Measurements from ENCODE around the gene ONECUT1. TPM values are rescaled to one million over a fixed set of nuclear protein-coding genes. Genes with fewer than 3 reads are reported as not detected.

ONECUT1 gene
- total RNA-seq, 1 experiment from 2014 or later, result not detected

DNA sequence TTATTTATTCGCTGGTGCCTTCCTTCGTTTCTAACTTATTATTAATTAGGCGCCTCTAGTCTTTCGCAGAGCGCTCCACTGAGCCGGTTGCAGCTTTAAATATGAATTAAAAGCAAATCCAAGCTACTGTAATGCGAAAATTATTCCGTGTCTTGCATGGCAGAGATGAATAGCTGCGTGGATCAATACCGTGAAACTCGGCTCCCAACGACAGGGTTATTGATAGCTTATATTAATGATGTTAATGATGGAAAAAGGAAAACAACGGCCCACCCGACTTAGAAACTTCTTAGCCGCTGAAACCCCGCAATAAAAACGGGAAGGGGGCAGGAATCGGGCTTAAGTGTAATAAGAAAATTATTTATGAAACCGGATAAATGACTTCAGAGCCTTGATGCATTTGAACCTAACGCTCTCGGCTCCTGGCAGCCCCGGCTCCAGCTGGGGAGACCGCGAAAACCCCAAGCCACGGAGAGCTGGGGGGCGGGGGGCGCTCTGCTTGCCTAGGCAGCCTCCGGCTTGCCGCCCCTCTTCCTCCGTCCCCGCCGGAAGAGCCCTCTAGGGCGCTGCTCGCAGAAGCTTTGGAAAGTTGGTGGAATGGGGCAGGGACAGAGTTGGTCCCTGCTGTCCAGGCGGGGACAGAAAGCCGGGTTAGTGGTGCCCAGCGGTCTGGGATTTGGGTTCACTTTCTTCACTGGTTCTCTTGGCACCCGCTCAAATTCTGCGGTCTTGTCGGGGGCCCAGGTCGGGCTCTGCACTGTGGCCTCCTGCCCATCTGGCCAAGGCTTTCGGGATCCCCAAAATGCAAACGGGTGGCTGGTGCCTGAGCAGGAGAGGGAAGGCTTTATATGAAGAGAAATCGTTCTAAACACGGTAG lies 7.7 kb upstream of the ONECUT1 start:
- DNase-seq (ENCODE audit: low read depth), result no peak

DNA sequence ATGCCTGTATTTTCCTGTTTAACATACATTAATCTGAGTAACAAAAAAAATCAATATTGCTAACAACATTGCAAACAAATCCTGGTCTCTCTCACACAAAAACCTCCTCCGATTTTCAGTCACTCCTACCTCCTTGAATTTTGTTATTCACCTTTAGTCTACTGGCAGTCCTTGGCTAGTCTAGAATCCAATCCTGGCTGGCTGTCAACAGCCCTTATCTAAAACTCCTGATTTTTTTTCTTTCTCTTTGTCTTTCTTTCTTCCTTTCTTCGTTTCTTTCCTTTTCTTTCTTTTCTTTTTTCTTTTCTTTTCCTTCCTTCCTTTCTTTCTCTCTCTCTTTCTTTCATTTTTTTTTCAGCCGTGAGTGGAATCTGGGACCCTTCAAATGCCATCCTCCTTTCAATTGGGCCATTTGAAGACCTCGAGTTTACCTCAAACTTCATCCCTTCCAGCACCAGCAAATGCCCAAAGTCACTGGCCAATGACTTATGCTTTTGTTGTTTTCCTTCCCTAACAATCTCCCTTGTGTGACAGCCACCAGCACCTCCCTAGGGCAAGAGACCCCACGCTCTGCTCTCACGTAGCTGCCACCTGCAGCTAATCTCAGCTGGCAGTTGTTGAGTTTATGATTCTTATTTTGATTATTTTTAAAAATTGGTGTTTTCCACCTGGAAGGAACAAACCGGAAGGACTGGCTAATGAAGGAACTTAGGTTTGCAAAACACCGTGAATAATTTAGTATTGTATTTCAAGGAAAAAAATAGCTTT lies 6.8 kb upstream of the ONECUT1 start:
- no peak for DNase-seq (ENCODE audit: low read depth)

DNA sequence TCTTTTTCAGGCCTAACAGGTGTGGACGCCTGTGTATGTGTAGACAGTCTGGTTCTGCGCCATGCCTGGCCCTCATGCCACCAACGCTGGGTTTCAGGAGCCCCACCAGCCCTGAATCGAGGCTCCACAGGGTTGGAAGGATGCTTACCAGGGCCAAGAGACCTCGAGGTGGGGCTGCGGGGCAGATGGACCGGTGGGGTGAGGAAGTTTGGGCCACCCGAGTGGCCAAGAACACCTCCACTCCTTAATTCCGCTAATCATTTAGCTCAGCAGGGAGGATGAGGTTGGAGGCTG lies 6.0 kb upstream of the ONECUT1 start:
- no peak for DNase-seq (ENCODE audit: low read depth)

DNA sequence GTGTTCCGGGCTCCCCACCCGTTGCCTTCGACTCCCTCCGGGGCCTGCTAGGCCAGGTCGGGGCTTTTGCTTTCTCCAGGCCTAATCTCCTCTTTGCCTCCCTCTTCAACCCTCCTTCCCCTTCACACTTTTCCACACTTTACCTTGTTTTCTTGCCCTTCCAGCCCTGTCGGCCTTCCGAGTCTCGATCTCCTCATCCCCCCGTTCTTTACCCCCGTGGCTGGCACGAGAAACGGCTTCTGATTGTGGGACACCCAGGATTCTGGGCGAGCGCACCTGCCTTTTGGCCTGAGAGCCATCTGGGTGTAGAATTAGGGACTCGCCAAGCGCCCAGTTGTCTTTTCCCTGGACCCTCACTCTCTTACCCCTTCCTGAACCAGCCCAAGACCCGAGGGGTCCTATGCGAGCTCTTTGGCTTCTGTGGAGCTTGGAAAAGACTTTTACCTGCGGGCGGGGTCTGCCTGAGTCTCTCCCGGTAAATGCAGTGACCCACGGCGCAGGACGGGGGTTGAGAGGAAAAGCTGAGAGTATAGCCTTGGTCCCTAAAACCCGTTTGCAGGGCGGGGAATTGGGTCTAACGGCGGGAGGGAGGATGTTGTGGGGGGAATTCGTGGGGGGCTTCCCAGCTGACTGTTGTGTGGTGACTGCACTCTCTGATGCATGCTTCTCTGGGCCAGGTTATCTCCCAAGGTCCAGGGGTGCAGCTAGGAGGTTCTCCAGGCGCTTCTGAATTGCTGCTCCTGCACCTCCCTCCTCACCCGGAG lies 5.5 kb upstream of the ONECUT1 start:
- DNase-seq (ENCODE audit: low read depth), result no peak

DNA sequence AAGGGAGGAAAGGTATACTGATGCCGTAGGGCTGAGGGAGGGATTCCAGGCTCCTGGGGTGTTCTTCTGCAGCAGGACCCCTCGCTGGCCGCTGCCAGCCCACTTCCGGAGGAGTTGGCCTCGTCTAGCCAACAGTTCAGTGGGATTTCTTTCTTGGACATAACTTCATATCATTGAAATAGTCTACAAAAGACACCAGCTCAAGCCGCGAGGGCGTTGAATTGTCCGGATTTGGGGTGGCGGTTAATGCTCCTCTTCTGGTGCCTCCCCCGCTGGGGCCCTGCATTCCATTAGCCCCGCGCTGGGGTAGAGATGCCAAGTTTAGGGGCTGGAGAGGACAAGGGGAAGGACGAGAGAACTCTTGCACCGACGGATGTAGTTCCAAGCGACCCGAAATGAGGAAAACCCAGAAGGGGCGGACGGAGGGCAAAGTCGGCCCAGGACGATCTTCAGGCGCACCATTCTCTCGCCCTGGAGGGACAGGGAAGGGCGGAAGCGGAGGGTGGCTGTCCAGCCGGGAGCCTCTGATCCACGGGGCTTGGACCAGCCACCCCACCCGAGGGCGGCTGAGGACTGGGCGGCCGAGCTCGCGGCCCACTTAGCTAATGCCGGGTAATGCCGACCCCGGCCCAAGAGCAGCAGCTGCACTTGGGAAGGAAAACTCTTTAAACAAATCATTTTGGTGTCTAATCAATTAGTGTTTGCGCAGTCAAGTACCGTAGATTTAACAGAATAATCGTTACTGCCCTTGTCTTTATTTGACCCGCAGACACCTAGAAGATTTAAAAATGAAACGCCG lies 4.7 kb upstream of the ONECUT1 start:
- DNase-seq (ENCODE audit: low read depth), result no peak

DNA sequence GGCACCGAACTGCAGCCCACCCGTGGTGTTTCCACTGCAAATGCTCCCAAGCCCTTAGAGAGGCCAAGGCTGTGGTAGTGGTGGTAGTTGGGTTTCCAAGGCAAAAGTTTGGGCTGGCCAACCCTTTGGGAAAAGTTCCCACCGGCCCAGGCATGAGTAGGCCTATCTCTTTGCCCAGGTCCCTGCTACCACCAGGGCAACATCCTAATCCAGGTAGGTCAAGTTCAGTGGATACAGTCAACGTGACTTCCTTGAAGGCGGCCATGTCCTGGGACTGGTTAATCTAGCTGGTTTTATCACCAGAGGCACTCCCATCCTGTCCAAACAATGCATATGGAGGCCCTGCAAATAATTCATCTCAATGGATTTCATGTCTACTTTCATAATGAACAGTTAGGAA lies 1.6 kb upstream of the ONECUT1 start:
- no peak for DNase-seq (ENCODE audit: low read depth)

DNA sequence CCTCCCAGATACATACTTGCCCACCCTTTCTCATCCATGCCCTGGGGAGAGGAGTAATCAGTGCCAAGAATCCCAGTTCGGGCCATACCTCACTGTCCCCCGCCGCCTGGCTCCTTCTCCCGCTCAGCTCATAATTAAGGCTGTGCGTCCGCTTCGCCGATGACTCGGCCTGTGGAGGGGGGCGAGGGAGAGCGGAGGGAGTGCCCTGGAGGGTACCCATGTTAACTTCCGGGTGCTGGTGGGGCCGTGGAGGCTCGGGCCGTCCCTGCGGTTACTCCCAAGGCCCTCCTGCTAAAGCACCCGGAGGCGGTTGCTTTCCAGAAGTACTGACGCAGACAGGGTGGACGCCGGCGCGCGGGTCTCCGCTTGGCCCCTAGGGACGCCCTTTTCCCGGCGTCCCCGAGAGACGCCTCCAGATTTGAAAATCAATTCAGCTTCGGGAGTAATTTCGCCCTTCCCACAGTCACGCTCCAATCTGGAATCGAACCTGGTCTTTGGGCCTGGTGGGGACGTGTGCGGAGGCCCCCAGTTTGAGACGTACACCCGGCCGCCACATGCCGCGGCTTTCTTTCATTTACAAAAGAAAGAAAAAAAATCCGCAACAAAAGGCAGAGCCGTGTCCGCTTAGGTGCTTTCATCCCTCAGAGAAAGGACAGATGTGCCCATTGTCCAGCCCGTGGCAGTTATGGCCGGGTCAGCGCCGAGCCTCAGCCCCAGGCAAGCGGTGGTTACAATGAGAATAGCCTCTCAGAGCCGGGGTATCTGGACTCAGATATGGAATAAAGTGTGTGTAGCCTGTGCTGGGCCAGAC lies 1.0 kb upstream of the ONECUT1 start:
- DNase-seq (ENCODE audit: low read depth), result no peak

DNA sequence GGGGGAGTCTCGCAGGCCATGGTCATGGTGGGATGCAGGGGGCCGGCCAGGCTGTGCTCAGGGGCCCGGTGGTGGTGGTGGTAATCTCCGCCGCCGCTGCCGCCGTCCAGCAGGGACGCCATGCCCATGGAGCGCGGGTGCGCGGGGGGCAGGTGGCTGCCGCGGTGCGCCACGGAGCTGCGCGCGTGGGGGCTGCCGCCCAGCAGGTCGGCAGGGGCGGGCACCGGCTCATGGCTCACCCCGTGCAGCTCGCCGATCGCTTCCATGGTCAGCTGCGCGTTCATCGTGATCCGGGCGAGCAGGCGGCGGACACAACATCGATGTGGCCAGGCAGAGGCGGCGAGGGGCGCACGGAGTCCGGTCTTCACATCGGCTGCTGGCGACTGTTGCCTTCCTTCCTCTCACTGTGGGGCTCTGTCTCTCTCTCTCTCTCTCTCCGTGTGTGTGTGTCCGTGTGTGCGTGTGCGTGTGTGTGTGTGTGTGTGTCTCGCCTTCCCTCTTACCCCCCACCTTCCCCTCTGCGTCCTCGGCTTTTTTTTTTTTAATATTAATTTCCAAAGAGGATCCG lies 451 bp downstream of the ONECUT1 start:
- DNase-seq (ENCODE audit: low read depth), result no peak

DNA sequence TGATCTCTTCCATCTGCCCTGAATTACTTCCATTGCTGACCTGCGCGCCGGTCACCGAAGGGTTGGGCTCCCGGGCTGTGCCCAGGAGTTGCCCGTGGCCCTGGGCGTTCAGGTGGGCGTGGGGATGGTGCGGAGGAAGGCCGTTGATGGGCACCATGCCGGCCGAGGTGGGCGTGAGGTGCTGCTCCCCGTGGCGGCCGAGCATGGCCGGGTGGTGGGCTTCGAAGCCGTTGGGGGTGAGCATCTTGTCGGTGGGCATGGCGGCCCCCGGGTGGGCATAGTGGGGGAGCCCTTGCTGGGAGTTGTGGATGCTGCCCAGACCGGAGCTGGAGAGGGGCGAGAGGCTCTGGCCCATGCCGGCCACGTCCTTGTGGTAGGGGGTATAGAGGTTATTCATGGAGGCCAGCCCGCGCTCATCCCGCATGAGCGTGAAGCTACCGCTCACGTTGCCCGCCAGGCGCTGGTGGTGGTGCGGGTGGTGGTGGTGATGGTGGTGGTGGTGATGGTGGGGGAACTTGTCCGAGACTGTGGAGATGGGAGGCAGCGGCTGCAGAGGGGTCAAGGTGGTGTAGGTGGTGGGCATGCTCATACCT lies 1.0 kb downstream of the ONECUT1 start:
- DNase-seq (ENCODE audit: low read depth), result no peak

DNA sequence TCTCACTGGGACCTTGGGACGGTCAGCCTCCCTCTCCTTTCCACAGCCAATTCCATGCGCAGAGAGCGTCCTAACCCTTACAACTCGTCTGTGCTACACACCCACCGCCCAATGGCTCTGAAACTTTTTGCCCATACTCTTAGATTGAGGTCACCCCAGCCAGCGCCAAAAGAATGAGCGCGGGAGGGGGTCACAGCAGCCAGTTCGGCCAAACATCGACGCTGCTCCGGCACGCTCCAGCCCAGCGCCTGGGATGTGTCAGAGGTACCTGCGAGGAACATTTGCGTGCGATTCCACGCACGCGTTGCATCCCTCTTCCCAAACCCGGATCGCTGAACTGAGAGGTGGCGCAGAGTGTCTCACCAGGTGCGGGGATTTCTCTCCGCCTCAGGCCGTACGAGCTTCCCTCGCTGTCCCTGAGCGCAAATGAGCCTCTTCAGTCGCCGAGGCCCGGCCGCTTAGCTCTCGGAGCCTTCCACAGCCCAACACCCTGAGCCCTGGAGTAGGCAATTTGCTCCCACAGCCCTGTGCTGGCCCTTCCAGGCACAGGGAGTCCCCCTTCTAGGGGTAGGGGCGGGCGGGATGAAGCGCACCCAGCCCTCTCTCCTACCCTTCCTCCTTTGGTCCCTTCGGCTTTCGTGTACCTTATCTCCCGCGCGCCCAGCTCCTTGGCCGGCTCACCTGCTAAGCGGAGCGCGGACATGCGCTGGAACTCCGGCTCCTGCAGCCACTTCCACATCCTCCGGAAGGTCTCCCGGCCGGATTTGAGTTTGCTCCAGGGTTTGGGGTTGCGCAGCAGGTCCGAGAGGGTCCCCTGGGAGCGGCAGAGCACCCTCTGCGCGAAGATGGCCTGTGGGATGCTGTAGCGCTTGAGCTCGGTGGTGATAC lies 1.8 kb downstream of the ONECUT1 start:
- DNase-seq (ENCODE audit: low read depth), result no peak

DNA sequence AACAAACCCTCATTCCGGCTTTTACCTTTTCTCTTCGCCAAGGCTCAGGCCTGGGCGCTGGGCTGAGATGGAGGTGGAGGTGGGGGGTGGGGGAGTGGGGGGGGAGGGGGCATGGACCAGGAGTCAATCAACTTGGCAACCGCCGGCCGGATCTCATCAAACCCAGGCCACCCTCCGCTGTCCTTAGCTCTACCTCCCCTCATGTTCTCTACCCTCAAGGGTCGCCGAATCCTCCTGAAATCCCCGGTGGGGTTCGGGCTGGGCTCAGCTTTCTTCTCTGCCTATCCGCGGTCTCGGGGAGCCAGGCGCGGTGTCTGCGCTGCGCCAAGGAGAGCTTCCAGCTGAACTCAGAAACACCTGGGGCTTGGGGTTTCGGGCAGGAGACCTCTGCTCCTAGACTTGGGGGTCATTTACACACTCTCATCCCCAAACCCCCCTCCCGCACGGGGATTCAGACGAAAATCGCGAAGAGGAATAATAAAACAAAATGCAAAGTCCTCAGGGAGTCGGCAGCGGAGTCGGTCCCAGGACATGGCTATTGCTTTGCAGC lies 2.5 kb downstream of the ONECUT1 start:
- DNase-seq (ENCODE audit: low read depth), result no peak

DNA sequence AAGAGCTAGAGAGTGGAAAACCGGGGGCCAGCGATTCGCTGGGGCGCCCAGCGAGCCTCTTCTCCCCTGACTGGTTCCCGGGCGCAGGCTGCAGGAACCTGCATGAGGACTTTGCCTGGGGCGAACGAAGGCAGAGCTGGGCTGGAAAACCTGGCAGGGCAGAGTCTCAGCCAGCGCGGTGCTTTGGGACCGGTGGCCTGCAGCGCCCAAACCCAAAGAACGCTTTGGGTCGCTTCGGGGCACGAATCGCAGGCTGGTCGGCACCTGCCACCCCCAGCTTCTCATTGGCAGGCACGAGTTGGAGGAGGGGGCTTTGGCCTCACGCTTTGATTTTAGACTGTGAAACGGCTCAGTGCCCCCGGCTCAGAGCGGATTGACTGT lies 3.0 kb downstream of the ONECUT1 start:
- DNase-seq (ENCODE audit: low read depth), result no peak

DNA sequence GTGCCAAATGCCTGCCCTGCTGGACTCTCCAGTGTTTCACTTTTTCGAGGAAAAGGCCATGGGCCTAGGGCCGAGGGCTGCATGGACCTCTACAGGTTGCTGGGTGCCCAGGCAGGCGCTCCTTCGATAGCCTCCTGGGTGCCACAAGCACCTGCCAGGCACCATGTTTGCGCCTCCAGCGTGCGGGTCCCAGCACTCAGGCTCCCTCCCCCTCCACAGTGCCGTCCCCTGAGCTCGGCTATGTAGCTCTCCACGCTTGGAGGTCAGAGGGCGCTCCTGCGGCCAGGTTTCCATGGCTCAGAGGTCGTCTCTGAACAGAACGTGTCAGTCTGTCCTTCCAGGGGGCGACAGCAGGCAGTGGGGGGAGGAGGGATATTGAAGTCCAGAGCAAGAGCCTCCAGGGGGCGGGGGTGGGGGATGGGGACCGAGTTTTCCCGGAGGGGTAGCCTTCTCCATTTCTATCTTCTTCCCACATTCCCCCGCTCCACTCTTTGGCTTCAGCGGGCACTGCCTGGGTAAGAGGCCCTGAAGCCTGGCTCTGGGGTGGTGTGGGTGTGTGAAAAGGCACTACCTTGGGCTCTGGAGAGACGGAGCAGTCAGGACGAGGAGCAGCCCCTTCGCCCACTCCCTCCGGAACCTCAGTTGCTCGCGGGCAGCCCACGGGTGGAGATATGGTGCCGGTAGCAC lies 3.6 kb downstream of the ONECUT1 start:
- DNase-seq (ENCODE audit: low read depth), result no peak

DNA sequence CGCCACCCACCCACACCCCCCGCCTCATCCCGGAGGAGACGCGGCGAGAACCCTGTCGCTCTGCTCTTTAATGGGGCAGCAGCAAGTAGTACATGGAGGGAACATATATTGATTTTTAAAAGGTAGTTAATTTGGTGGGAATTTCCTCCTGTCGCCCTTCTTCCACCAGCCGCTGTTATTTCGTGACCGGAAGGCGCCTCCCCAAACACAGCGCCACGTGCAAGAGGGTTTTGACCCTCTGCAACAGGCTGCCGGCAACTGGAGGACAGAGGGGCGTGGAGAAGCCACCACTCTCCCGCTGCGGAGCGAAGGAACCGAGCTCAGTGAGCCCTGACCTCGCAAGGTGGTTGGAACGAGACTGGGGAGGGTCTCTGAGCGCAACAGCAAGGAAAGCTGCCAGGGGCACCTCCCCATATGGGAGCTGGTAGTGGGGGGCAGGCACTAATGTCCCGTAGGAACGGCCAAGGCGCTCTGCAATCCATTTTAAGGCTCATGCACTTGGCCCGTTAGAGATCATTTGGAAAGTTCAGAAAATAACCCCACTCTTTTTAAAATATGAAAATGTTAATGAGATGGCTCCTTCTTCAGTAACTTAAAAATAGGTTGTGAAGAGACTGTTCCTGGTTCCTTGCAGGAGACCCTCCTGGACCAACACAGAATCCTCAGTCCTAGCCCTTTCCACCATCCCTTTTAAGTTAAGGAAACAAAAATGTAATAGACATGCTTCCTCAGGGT lies 4.3 kb downstream of the ONECUT1 start:
- DNase-seq (ENCODE audit: low read depth), result no peak

DNA sequence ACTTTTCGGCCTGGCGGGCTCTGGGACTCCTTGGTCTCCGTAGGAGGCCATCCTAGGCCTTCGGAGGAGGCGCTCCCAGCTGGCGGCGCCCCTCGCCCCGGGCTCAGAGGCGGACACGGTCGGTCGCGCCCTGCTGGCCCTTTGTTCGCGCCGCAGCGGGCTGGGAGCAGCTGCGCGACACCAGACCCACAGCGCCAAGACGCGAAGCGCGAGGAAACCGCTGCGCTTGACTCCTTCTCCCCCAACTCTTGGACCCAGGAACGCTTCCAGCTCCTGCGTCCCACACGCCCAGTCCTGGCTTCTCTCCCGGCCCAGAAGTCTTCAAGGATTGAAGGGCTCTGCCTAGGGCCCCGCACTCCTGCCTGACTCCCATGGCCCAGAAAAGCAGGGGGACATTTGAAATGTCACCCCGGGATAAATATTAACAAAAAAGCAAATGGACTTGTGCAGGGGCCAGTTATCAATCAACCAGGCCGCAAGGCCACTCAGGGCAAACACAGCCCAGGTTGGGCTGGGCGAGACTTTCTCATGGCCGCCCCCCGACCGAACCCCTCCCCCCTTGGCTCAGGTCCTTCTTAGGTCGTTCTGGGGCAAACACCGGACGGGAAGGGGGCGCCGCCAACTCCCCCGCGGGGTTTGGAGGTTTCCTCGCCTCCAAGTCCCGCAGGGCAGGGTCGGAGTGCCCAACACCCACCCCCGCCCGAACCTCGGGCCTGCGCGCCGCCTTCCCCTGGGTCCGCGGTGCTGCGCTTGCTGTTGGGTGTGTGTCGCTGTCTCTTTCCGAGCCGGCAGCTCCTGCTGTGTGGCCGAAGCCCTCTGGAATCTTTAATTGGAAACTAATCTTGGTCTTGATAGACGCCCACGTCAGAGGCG lies 5.1 kb downstream of the ONECUT1 start:
- no peak for DNase-seq (ENCODE audit: low read depth)

Data from HT1080 (cell line).